ENCODE data around the gene GTF3C2. TPM values are rescaled to one million over a fixed set of nuclear protein-coding genes. Genes with fewer than 3 reads are reported as not detected.

GTF3C2 gene
- total and polyA plus RNA-seq, 2 of the 13 experiments (the other 11 are each of a cell fraction or from before 2014, with no cell fraction given) = 77.5 to 130 TPM

GRCh38 chr2:27370026-27370815, 13.7 kb upstream of the GTF3C2 start, which contains the start of the genes EIF2B4 and SNX17 (continued):
- peak; percentile 98 for TF ChIP-seq GMEB2 (CRISPR knock-in tag; IDR thresholded peaks at IDR 0.05; ENCODE audit: low read depth)
- TF ChIP-seq CEBPG (CRISPR knock-in tag; IDR thresholded peaks at IDR 0.05) = peak; percentile 92
- peak; percentile 99 for TF ChIP-seq PHF5A (CRISPR knock-in tag; IDR thresholded peaks at IDR 0.05; ENCODE audit: low read depth, unreplicated experiment)
- peak; percentile 94 for TF ChIP-seq MED1 (CRISPR knock-in tag; IDR thresholded peaks at IDR 0.05)
- peak; percentile 100 for TF ChIP-seq ZNF143 (CRISPR knock-in tag; IDR thresholded peaks at IDR 0.05)
- no peak; the same call in 1 of the 2 replicates for TF ChIP-seq POLR2AphosphoS2 (IDR thresholded peaks at IDR 0.05; ENCODE audit: low read depth, low read length)
- no peak for TF ChIP-seq ZNF781 (CRISPR knock-in tag; IDR thresholded peaks at IDR 0.05; ENCODE audit: borderline replicate concordance, not compliant biosample characterization)
- TF ChIP-seq FOXO1 (CRISPR knock-in tag; IDR thresholded peaks at IDR 0.05) = peak; percentile 64
- no peak; the same call in none of the 2 replicates for TF ChIP-seq ZNF576 (CRISPR knock-in tag; IDR thresholded peaks at IDR 0.05)
- TF ChIP-seq CSRNP1 (CRISPR knock-in tag; IDR thresholded peaks at IDR 0.05) = peak; percentile 98
- peak; percentile 95; the same call in 1 of the 2 replicates for TF ChIP-seq ZNF367 (CRISPR knock-in tag; IDR thresholded peaks at IDR 0.05; ENCODE audit: borderline replicate concordance)
- peak; percentile 100 for TF ChIP-seq ZSCAN29 (CRISPR knock-in tag; conservative IDR thresholded peaks at IDR 0.05)
- TF ChIP-seq RORA (CRISPR knock-in tag; IDR thresholded peaks at IDR 0.05) = no peak
- TF ChIP-seq FOXK2 (IDR thresholded peaks at IDR 0.05) = no peak
- TF ChIP-seq, protein P1, sequence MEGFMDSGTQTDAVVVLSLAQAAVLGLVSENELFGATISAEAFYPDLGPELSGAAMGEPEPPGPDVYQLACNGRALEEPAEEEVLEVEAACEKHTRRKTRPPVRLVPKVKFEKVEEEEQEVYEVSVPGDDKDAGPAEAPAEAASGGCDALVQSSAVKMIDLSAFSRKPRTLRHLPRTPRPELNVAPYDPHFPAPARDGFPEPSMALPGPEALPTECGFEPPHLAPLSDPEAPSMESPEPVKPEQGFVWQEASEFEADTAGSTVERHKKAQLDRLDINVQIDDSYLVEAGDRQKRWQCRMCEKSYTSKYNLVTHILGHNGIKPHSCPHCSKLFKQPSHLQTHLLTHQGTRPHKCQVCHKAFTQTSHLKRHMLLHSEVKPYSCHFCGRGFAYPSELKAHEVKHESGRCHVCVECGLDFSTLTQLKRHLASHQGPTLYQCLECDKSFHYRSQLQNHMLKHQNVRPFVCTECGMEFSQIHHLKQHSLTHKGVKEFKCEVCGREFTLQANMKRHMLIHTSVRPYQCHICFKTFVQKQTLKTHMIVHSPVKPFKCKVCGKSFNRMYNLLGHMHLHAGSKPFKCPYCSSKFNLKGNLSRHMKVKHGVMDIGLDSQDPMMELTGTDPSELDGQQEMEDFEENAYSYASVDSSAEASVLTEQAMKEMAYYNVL (CRISPR knock-in tag; IDR thresholded peaks at IDR 0.05; ENCODE audit: borderline replicate concordance) = peak; percentile 96
- peak; percentile 66 for TF ChIP-seq ZEB1 (IDR thresholded peaks at IDR 0.05; ENCODE audit: insufficient replicate concordance, low read depth)
- peak; percentile 61; the same call in 1 of the 2 replicates for TF ChIP-seq TEAD2 (CRISPR knock-in tag; IDR thresholded peaks at IDR 0.05)
- TF ChIP-seq SP1 (IDR thresholded peaks at IDR 0.05) = no peak
- peak; percentile 100 for TF ChIP-seq SP1 (CRISPR knock-in tag; IDR thresholded peaks at IDR 0.05)
- TF ChIP-seq, protein P2, sequence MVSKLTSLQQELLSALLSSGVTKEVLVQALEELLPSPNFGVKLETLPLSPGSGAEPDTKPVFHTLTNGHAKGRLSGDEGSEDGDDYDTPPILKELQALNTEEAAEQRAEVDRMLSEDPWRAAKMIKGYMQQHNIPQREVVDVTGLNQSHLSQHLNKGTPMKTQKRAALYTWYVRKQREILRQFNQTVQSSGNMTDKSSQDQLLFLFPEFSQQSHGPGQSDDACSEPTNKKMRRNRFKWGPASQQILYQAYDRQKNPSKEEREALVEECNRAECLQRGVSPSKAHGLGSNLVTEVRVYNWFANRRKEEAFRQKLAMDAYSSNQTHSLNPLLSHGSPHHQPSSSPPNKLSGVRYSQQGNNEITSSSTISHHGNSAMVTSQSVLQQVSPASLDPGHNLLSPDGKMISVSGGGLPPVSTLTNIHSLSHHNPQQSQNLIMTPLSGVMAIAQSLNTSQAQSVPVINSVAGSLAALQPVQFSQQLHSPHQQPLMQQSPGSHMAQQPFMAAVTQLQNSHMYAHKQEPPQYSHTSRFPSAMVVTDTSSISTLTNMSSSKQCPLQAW (CRISPR knock-in tag; IDR thresholded peaks at IDR 0.05) = peak; percentile 98
- peak; percentile 57 for TF ChIP-seq ZNF329 (CRISPR knock-in tag; IDR thresholded peaks at IDR 0.05; ENCODE audit: low read depth)
- TF ChIP-seq ZNF703 (CRISPR knock-in tag; IDR thresholded peaks at IDR 0.05; ENCODE audit: borderline replicate concordance) = peak; percentile 68
- no peak; the same call in 1 of the 2 replicates for TF ChIP-seq AHR (CRISPR knock-in tag; IDR thresholded peaks at IDR 0.05)
